Measurements from ENCODE around the gene FOXD4L3.
"Not testable (repeated sequence)": the region's sequence is repeated elsewhere in the genome, so short reads cannot be mapped to it uniquely, and the experiment has no call there.

DNA sequence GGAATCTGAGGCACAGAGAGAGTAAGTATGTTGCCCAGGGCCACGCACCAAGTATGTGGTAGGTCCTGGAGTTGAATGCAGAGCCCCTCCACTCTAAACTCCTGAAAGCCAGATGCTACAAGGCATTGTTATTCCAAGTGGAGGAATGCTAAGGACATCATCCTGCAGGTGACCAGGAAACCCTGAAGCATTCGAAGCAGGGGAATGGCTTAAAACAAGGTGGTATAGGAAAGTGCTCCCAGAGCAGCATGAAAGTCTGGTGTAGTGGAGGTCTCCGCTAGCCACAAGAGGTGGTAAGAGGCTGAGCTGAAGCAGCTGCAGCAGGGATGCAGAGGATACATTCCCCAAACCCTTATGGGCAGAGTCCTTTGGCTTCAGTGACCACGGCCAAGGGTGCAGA is 26.4 kb downstream of the FOXD4L3 start:
- TF ChIP-seq, protein P1, sequence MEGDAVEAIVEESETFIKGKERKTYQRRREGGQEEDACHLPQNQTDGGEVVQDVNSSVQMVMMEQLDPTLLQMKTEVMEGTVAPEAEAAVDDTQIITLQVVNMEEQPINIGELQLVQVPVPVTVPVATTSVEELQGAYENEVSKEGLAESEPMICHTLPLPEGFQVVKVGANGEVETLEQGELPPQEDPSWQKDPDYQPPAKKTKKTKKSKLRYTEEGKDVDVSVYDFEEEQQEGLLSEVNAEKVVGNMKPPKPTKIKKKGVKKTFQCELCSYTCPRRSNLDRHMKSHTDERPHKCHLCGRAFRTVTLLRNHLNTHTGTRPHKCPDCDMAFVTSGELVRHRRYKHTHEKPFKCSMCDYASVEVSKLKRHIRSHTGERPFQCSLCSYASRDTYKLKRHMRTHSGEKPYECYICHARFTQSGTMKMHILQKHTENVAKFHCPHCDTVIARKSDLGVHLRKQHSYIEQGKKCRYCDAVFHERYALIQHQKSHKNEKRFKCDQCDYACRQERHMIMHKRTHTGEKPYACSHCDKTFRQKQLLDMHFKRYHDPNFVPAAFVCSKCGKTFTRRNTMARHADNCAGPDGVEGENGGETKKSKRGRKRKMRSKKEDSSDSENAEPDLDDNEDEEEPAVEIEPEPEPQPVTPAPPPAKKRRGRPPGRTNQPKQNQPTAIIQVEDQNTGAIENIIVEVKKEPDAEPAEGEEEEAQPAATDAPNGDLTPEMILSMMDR (IDR thresholded peaks at IDR 0.05), result not testable (repeated sequence)
- not testable (repeated sequence) for TF ChIP-seq POLR2A (IDR thresholded peaks at IDR 0.05)
